Measurements from ENCODE around the gene ITGA6.

DNA sequence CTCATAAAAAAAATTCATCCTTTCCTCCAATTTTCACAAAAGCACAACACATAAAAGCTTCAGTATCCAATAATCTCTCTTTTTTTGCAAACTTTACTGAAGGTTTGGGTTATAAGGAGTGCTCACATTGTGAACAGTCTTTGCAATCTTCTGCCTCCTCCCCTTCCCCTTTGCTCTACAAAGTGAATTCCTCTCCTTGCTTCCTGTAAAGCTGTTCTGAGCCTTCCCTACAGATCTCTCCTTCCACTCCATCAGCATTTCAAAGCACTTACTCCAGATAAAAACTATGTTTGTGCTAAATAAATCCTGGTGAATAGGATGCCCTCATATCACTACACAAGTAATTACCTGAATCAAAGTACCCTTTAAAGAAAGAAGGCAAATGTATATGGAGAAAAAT, 123.9 kb downstream of the ITGA6 start:
- TF ChIP-seq, protein P1, sequence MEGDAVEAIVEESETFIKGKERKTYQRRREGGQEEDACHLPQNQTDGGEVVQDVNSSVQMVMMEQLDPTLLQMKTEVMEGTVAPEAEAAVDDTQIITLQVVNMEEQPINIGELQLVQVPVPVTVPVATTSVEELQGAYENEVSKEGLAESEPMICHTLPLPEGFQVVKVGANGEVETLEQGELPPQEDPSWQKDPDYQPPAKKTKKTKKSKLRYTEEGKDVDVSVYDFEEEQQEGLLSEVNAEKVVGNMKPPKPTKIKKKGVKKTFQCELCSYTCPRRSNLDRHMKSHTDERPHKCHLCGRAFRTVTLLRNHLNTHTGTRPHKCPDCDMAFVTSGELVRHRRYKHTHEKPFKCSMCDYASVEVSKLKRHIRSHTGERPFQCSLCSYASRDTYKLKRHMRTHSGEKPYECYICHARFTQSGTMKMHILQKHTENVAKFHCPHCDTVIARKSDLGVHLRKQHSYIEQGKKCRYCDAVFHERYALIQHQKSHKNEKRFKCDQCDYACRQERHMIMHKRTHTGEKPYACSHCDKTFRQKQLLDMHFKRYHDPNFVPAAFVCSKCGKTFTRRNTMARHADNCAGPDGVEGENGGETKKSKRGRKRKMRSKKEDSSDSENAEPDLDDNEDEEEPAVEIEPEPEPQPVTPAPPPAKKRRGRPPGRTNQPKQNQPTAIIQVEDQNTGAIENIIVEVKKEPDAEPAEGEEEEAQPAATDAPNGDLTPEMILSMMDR (IDR thresholded peaks at IDR 0.05), result no peak
- no peak for TF ChIP-seq POLR2A (IDR thresholded peaks at IDR 0.05)
- no peak for TF ChIP-seq EP300 (IDR thresholded peaks at IDR 0.05)

Measured in upper lobe of left lung (tissue), 4 donors.